Measurements from ENCODE around the gene SOX14. TPM values are rescaled to one million over a fixed set of nuclear protein-coding genes. Genes with fewer than 3 reads are reported as not detected.
A peak's percentile ranks its signal among the peaks of the same experiment; 100 is the strongest.

Gene SOX14
- total RNA-seq, 1 donor from 2014 or later: not detected

DNA sequence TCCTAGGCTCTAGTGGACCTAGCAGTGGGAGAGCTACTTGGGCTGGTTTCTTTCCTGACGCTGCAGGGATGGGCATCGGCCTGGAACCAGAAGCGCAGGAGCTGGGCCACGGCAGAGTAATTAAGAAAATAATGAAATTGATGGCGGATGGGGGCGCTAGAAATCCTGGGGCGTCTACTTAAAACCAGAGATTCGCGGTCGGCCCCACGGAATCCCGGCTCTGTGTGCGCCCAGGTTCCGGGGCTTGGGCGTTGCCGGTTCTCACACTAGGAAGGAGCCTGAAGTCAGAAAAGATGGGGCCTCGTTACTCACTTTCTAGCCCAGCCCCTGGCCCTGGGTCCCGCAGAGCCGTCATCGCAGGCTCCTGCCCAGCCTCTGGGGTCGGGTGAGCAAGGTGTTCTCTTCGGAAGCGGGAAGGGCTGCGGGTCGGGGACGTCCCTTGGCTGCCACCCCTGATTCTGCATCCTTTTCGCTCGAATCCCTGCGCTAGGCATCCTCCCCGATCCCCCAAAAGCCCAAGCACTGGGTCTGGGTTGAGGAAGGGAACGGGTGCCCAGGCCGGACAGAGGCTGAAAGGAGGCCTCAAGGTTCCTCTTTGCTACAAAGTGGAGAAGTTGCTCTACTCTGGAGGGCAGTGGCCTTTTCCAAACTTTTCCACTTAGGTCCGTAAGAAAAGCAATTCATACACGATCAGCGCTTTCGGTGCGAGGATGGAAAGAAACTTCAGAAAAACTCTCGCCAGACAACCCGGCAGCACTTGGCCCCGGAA lies 6.1 kb downstream of the SOX14 start:
- Histone ChIP-seq H3K4me3 (peak overlapping the region; percentile 48 to 55), H3K9me3 (no peaks in the 10 kb centered on the region), H3K27me3 (peaks cover 14% of the 10 kb centered on the region), H3K27ac (no peak overlapping the region), H3K4me1 (peaks cover 3 to 21% of the 10 kb centered on the region in 2 donors), H3K36me3 (no peaks in the 10 kb centered on the region)
- TF ChIP-seq CTCF (IDR thresholded peaks at IDR 0.05): no peak
- intact Hi-C loops (cut with DNase I): no loop called here
- no peak for DNase-seq (ENCODE audit: low spot score in 2 of 2)

- Histone ChIP-seq H3K27me3 (peaks cover 14% of the 10 kb centered on the region), H3K4me1 (peaks cover 3 to 21% of the 10 kb centered on the region in 2 donors), H3K9me3 (no peaks in the 10 kb centered on the region), H3K4me3 (peak overlapping the region; percentile 48 to 55), H3K36me3 (no peaks in the 10 kb centered on the region), H3K27ac (no peak overlapping the region)
- no peak for DNase-seq (ENCODE audit: low spot score in 2 of 2)
- intact Hi-C loops (cut with DNase I): no loop called here
- TF ChIP-seq CTCF (IDR thresholded peaks at IDR 0.05): no peak
Observed at GRCh38 chr3:137770835-137771399, 6.8 kb downstream of the SOX14 start.

DNA sequence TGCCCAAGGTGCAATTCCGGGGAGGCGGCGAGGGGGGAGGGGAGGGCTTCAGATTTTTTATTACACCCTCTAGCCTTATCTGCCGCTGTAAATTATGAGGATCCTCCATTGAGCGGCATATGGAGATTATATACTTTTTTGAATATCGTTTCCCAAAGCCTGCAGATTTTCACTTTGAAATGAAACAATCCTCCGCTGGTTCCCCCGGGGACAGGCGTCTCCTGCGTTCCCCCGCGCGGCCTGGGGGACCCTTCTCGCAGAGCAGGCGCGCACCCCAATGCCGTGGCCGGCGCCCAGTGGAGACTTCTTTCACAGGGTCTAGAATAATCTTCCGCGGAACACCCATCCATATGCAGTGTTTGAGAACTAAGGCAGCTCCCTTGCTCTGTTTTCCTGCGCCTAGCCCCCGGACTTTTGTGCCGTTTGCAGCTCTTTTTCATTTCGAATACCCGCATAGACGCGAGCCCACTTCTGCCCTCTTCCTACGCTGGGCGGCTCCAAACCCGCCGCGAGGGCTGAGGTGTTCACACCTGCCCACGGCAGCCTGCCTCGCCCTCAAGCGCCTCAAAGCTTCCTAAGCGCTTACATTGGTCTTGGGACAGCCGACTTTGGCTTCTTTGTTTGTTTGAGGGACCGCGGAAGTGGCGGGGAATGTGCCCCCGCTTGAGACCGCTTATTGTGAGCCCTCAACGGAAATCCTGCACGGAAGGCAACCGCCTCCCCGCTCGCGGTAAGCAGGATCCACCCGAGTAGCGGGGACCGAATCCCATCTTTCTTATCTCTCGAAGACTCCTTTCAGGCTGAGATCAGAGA lies 7.5 kb downstream of the SOX14 start:
- no peak for DNase-seq (ENCODE audit: low spot score in 2 of 2)
- Histone ChIP-seq H3K36me3 (no peaks in the 10 kb centered on the region), H3K27me3 (peaks cover 14% of the 10 kb centered on the region), H3K27ac (no peak overlapping the region), H3K4me1 (peaks cover 3 to 21% of the 10 kb centered on the region in 2 donors), H3K4me3 (peak overlapping the region; percentile 48 to 55), H3K9me3 (no peaks in the 10 kb centered on the region)
- TF ChIP-seq CTCF (IDR thresholded peaks at IDR 0.05): no peak
- intact Hi-C loops (cut with DNase I): no loop called here

GRCh38 chr3:137772214-137772955 lies 8.3 kb downstream of the SOX14 start:
- H3K36me3 ChIP-seq: no peaks in the 10 kb centered on the region
- DNase-seq (ENCODE audit: low spot score in 2 of 2): no peak
- H3K4me1 ChIP-seq: peaks cover 3 to 18% of the 10 kb centered on the region in 2 donors
- intact Hi-C loops (cut with DNase I): no loop called here
- H3K27me3 ChIP-seq: peaks cover 14% of the 10 kb centered on the region
- no peaks in the 10 kb centered on the region for H3K9me3 ChIP-seq
- TF ChIP-seq CTCF (IDR thresholded peaks at IDR 0.05): no peak
- no peak overlapping the region for H3K27ac ChIP-seq
- H3K4me3 ChIP-seq: peak overlapping the region in 1 of 2 donors; percentile 55

GRCh38 chr3:137778941-137779340 lies 14.8 kb downstream of the SOX14 start:
- intact Hi-C loops (cut with DNase I): no loop called here
- Histone ChIP-seq H3K4me3 (no peak overlapping the region), H3K36me3 (no peaks in the 10 kb centered on the region), H3K9me3 (no peaks in the 10 kb centered on the region), H3K4me1 (no peaks in the 10 kb centered on the region), H3K27ac (no peak overlapping the region), H3K27me3 (no peaks in the 10 kb centered on the region)
- DNase-seq (ENCODE audit: low spot score in 2 of 2): no peak
- TF ChIP-seq CTCF (IDR thresholded peaks at IDR 0.05): no peak

Data from ascending aorta (tissue), 2 donors.